ENCODE measurements around the gene FOXRED2. TPM values are rescaled to one million over a fixed set of nuclear protein-coding genes. Genes with fewer than 3 reads are reported as not detected.

The FOXRED2 gene
- total RNA-seq, 2 experiments from 2014 or later = 10.9 to 12.0 TPM

GRCh38 chr22:36510966-36511881, 4.4 kb upstream of the FOXRED2 start:
- no peak overlapping the region for H3K4me3 Mint-ChIP-seq
- H3K9me3 Mint-ChIP-seq = no peaks in the 10 kb centered on the region
- POLR2A ChIA-PET = interaction anchor here (0.6 to 1.5 kb wide), 5 partner anchors 9 to 134 kb away, joined by 3 to 4 read pairs (median 3); partner anchors contain the start of genes EIF3D and TXN2
- DNase-seq = no peak
- H3K36me3 Mint-ChIP-seq = peaks cover 44% of the 10 kb centered on the region
- peaks cover 9% of the 10 kb centered on the region for H3K4me1 Mint-ChIP-seq
- H3K27me3 Mint-ChIP-seq = no peaks in the 10 kb centered on the region
- no peak for ATAC-seq (ENCODE audit: low read depth)
- peak overlapping the region; percentile 44 for H3K27ac Mint-ChIP-seq

- no peak for DNase-seq
- Mint-ChIP-seq H3K4me1 (peaks cover 9% of the 10 kb centered on the region), H3K27me3 (no peaks in the 10 kb centered on the region), H3K36me3 (peaks cover 36% of the 10 kb centered on the region), H3K27ac (no peak overlapping the region), H3K4me3 (no peak overlapping the region), H3K9me3 (no peaks in the 10 kb centered on the region)
- POLR2A ChIA-PET = interaction anchor here (0.6 to 1.2 kb wide), 6 partner anchors 18 to 1704 kb away, joined by 3 to 6 read pairs (median 3); partner anchors contain the start of gene TXN2
- ATAC-seq (ENCODE audit: low read depth) = no peak
Measured at GRCh38 chr22:36510384-36510783, 3.5 kb upstream of the FOXRED2 start.

GRCh38 chr22:36507518-36508010, 724 bp upstream of the FOXRED2 start:
- no peak overlapping the region for H3K27ac Mint-ChIP-seq
- no peak for ATAC-seq (ENCODE audit: low read depth)

GRCh38 chr22:36505998-36506635, 723 bp downstream of the FOXRED2 start:
- POLR2A ChIA-PET = interaction anchor here (0.6 to 2.9 kb wide), 9 partner anchors 11 to 267 kb away, joined by 3 to 24 read pairs (median 4); partner anchors contain the start of genes APOL2, EIF3D and TXN2
- Mint-ChIP-seq H3K9me3 (no peaks in the 10 kb centered on the region), H3K4me3 (peak overlapping the region; percentile 76), H3K27ac (no peak overlapping the region), H3K36me3 (peaks cover 14% of the 10 kb centered on the region), H3K27me3 (no peaks in the 10 kb centered on the region), H3K4me1 (peaks cover 14% of the 10 kb centered on the region)
- ATAC-seq (ENCODE audit: low read depth) (no peak), DNase-seq (no peak)

More at GRCh38 chr22:36507518-36508010, 724 bp upstream of the FOXRED2 start:
- Mint-ChIP-seq H3K27me3 (no peaks in the 10 kb centered on the region), H3K4me1 (peaks cover 15% of the 10 kb centered on the region), H3K4me3 (peak overlapping the region; percentile 76), H3K36me3 (peaks cover 24% of the 10 kb centered on the region), H3K9me3 (no peaks in the 10 kb centered on the region)
- POLR2A ChIA-PET = interaction anchor here (0.6 to 2.9 kb wide), 11 partner anchors 9 to 268 kb away, joined by 3 to 24 read pairs (median 4); partner anchors contain the start of genes EIF3D and TXN2
- no peak for DNase-seq

GRCh38 chr22:36497910-36498665, 8.8 kb downstream of the FOXRED2 start:
- Mint-ChIP-seq H3K36me3 (peaks cover 5% of the 10 kb centered on the region), H3K4me1 (peaks cover 4% of the 10 kb centered on the region), H3K9me3 (no peaks in the 10 kb centered on the region), H3K4me3 (no peak overlapping the region), H3K27me3 (no peaks in the 10 kb centered on the region), H3K27ac (no peak overlapping the region)
- no peak for ATAC-seq (ENCODE audit: low read depth)
- POLR2A ChIA-PET = no interaction called here
- no peak for DNase-seq

GRCh38 chr22:36493690-36494110, 13.1 kb downstream of the FOXRED2 start:
- H3K27ac Mint-ChIP-seq = no peak overlapping the region
- H3K36me3 Mint-ChIP-seq = peaks cover 18% of the 10 kb centered on the region
- DNase-seq (no peak), ATAC-seq (ENCODE audit: low read depth) (peak; percentile 32)
- POLR2A ChIA-PET = interaction anchor here (2.9 kb wide), 2 partner anchors 12 to 13 kb away, joined by 10 to 12 read pairs; partner anchors contain the start of genes FOXRED2 and TXN2
- no peak overlapping the region for H3K4me3 Mint-ChIP-seq
- no peaks in the 10 kb centered on the region for H3K9me3 Mint-ChIP-seq
- peaks cover 4% of the 10 kb centered on the region for H3K4me1 Mint-ChIP-seq
- no peaks in the 10 kb centered on the region for H3K27me3 Mint-ChIP-seq

GRCh38 chr22:36492109-36492508, 14.7 kb downstream of the FOXRED2 start:
- POLR2A ChIA-PET = interaction anchor here (2.9 kb wide), 1 partner anchor 10 kb away, joined by 12 read pairs; the partner anchor contains the start of gene TXN2
- H3K4me3 Mint-ChIP-seq = no peak overlapping the region
- peaks cover 4% of the 10 kb centered on the region for H3K4me1 Mint-ChIP-seq
- DNase-seq (no peak), ATAC-seq (ENCODE audit: low read depth) (no peak)
- H3K9me3 Mint-ChIP-seq = no peaks in the 10 kb centered on the region
- peak overlapping the region; percentile 36 for H3K27ac Mint-ChIP-seq
- H3K36me3 Mint-ChIP-seq = peaks cover 24% of the 10 kb centered on the region
- H3K27me3 Mint-ChIP-seq = no peaks in the 10 kb centered on the region

- DNase-seq (no peak), ATAC-seq (ENCODE audit: low read depth) (no peak)
- H3K36me3 Mint-ChIP-seq = peaks cover 32% of the 10 kb centered on the region
- no peak overlapping the region for H3K4me3 Mint-ChIP-seq
- POLR2A ChIA-PET = interaction anchor here (1.4 kb wide), 1 partner anchor 9 kb away, joined by 4 read pairs; the partner anchor contains the start of gene TXN2
- H3K27me3 Mint-ChIP-seq = no peaks in the 10 kb centered on the region
- H3K27ac Mint-ChIP-seq = no peak overlapping the region
- peaks cover 8% of the 10 kb centered on the region for H3K4me1 Mint-ChIP-seq
- no peaks in the 10 kb centered on the region for H3K9me3 Mint-ChIP-seq
Measured at GRCh38 chr22:36491155-36491554, 15.7 kb downstream of the FOXRED2 start.

- H3K9me3 Mint-ChIP-seq = no peaks in the 10 kb centered on the region
- POLR2A ChIA-PET = no interaction called here
Measured at GRCh38 chr22:36486619-36487384, 20.0 kb downstream of the FOXRED2 start.

GRCh38 chr22:36481393-36482168, 25.3 kb downstream of the FOXRED2 start, which contains the start of gene TXN2:
Gene TXN2 (minus strand): TSS chr22:36481640. CDS start chr22:36480837, 803 bp downstream.
- Mint-ChIP-seq H3K4me3 (peak within 1 kb of the TSS; percentile 99), H3K9me3 (no peaks in the 10 kb centered on the region), H3K36me3 (peaks cover 18% of the 10 kb centered on the region), H3K27ac (peak within 1 kb of the TSS; percentile 98), H3K27me3 (no peaks in the 10 kb centered on the region), H3K4me1 (peaks cover 11% of the 10 kb centered on the region)
- POLR2A ChIA-PET = interaction anchor here (0.7 to 2.5 kb wide), 25 partner anchors 9 to 1790 kb away, joined by 3 to 13 read pairs (median 4); partner anchors contain the start of genes APOL4, APOL6, EIF3D and FOXRED2
- peak; percentile 90 for ATAC-seq (ENCODE audit: low read depth)
- DNase-seq = peak; percentile 95

More at GRCh38 chr22:36486619-36487384, 20.0 kb downstream of the FOXRED2 start:
- Mint-ChIP-seq H3K36me3 (peaks cover 26% of the 10 kb centered on the region), H3K27me3 (no peaks in the 10 kb centered on the region), H3K4me1 (peaks cover 4% of the 10 kb centered on the region), H3K27ac (no peak overlapping the region), H3K4me3 (no peak overlapping the region)
- ATAC-seq (ENCODE audit: low read depth) (no peak), DNase-seq (no peak)

- Mint-ChIP-seq H3K36me3 (peaks cover 15% of the 10 kb centered on the region), H3K4me3 (peak overlapping the region; percentile 99), H3K27me3 (no peaks in the 10 kb centered on the region), H3K27ac (peak overlapping the region; percentile 98), H3K4me1 (peaks cover 8% of the 10 kb centered on the region), H3K9me3 (no peaks in the 10 kb centered on the region)
- ATAC-seq (ENCODE audit: low read depth) (no peak), DNase-seq (no peak)
- POLR2A ChIA-PET = interaction anchor here (0.8 to 2.5 kb wide), 8 partner anchors 10 to 278 kb away, joined by 4 to 13 read pairs (median 5); partner anchors contain the start of genes EIF3D and FOXRED2
Measured at GRCh38 chr22:36480941-36481392, 25.9 kb downstream of the FOXRED2 start.

Data from activated naive CD8-positive, alpha-beta T cell treated with anti-CD3 and anti-CD28 coated beads, Interleukin-2, amount 10 ng/mL, durations not matched to agents 7 days and 5 days (primary cell).